ENCODE results near the gene MISP3.

MISP3 gene

DNA sequence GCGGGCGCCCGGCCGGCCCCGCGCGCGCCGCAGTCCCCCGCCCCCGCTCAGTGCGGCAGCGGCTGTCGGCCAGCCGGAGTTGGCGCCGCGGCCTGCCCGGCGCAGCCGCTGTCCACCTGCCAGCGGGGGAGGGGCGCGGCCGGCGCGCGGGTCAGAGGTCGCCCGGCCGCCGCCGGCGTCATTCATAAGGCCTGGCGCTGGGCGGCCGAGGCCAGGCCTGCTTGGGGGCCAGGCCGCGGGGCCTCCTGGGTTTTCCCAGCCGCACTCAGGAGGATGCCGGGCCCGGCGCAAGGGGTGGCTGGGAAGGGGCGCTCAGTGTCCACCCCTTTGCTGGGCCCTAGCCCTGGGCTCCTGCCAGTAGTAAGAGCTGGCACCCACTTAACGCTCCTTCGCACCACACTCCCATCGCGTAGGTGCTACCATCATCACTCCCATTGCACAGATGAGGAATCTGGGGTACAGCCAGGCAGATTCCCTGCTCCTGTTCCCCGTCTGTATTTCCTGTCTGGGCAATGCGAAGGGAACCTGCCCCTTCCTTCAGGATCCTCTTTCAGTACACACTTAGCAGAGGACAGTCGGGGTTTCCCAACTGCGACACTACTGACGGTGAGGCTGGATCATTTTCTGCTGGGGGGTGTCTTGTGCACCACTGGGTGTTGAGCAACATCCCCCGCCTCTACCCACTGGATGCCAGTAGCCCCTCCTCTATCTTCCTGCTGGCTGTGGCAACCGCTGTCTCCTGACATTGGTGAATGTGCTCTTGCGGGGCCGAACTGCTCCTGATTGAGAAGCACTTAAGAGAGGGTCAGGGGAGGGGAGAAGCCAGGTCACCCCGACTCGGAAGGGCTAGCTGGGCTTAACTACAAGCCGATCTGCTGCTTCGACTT, 45.8 kb downstream of the MISP3 start:
- H3K9me3 ChIP-seq (ENCODE audit: control extremely low read depth in 1 of 5, control insufficient read depth in 4 of 5, insufficient read depth in 2 of 5, low read depth in 1 of 5, low read length in 4 of 5) = no peaks in the 10 kb centered on the region
- ChIA-PET POLR2A (interaction anchor here (0.6 to 1.0 kb wide), 3 partner anchors 27 to 899 kb away, joined by 3 to 4 read pairs (median 4); partner anchors contain the start of gene DNAJB1), CTCF (interaction anchor here (1.2 to 1.7 kb wide), 2 partner anchors 18 to 45 kb away, joined by 5 to 7 read pairs; partner anchors contain the start of genes ASF1B and MISP3)
- H3K4me3 ChIP-seq (ENCODE audit: control insufficient read depth in 1 of 7, extremely low read depth in 1 of 7, insufficient read depth in 4 of 7, low read depth in 2 of 7, low read length in 6 of 7) = peak overlapping the region; percentile 35 to 81 (median 66)
- peak overlapping the region; percentile 54 to 88 for H3K27ac ChIP-seq (ENCODE audit: insufficient read depth in 1 of 2, low read depth in 1 of 2, low read length in 2 of 2, poor library complexity in 1 of 2, severe bottlenecking in 2 of 2)
- peaks cover 0 to 28% (median 3%) of the 10 kb centered on the region in 4 experiments for H3K36me3 ChIP-seq (ENCODE audit: control insufficient read depth in 4 of 4, insufficient read depth in 4 of 4, low read length in 3 of 4)
- H3K4me1 ChIP-seq (ENCODE audit: control extremely low read depth in 1 of 4, control insufficient read depth in 4 of 4, insufficient read depth in 4 of 4, low read length in 3 of 4) = peaks cover 7 to 54% (median 31%) of the 10 kb centered on the region in 4 experiments
- 0% methylated on average over 54 of the region's 61 CpGs for WGBS (ENCODE audit: insufficient coverage)
- DNase-seq = peak; percentile 62 to 90 (median 88)
- no peaks in the 10 kb centered on the region for H3K27me3 ChIP-seq (replicated peaks in 2 of 5; ENCODE audit: control insufficient read depth in 4 of 5, insufficient read depth in 5 of 5, low read length in 4 of 5)

DNA sequence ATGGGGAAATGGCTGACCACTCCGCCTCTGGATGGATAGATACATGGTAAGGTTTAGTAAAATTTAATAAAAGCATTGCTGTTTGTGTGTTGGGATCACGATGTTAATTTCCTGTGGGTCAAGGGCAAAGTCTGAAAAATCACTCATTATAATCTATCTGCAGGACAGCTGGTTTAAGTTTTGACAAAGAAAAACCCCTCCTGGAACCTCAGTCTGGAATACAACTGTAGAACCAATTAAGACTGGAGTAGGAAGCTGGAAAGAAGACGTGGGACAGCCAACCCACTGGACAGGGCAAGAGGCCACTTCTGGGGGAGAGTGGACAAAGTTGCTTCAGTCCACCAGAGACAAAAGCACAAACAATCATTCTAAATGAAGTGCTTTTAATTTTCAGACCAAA, 46.6 kb downstream of the MISP3 start:
- H3K4me1 ChIP-seq (ENCODE audit: control extremely low read depth in 1 of 4, control insufficient read depth in 4 of 4, insufficient read depth in 4 of 4, low read length in 3 of 4) = peaks cover 7 to 50% (median 31%) of the 10 kb centered on the region in 4 experiments
- WGBS (ENCODE audit: insufficient coverage) = 86% methylated on average over 1 of the region's 3 CpGs
- H3K4me3 ChIP-seq (ENCODE audit: control insufficient read depth in 1 of 7, extremely low read depth in 1 of 7, insufficient read depth in 4 of 7, low read depth in 2 of 7, low read length in 6 of 7) = peak overlapping the region in 6 of 7 experiments; percentile 56 to 81 (median 69)
- H3K27ac ChIP-seq (ENCODE audit: insufficient read depth in 1 of 2, low read depth in 1 of 2, low read length in 2 of 2, poor library complexity in 1 of 2, severe bottlenecking in 2 of 2) = peak overlapping the region; percentile 7 to 88
- no peaks in the 10 kb centered on the region for H3K27me3 ChIP-seq (replicated peaks in 2 of 5; ENCODE audit: control insufficient read depth in 4 of 5, insufficient read depth in 5 of 5, low read length in 4 of 5)
- ChIA-PET POLR2A (no interaction called here), CTCF (interaction anchor here (1.7 kb wide), 1 partner anchor 17 kb away, joined by 7 read pairs; the partner anchor contains the start of gene ASF1B)
- peaks cover 0 to 28% (median 3%) of the 10 kb centered on the region in 4 experiments for H3K36me3 ChIP-seq (ENCODE audit: control insufficient read depth in 4 of 4, insufficient read depth in 4 of 4, low read length in 3 of 4)
- no peak for DNase-seq
- H3K9me3 ChIP-seq (ENCODE audit: control extremely low read depth in 1 of 5, control insufficient read depth in 4 of 5, insufficient read depth in 2 of 5, low read depth in 1 of 5, low read length in 4 of 5) = no peaks in the 10 kb centered on the region

DNA sequence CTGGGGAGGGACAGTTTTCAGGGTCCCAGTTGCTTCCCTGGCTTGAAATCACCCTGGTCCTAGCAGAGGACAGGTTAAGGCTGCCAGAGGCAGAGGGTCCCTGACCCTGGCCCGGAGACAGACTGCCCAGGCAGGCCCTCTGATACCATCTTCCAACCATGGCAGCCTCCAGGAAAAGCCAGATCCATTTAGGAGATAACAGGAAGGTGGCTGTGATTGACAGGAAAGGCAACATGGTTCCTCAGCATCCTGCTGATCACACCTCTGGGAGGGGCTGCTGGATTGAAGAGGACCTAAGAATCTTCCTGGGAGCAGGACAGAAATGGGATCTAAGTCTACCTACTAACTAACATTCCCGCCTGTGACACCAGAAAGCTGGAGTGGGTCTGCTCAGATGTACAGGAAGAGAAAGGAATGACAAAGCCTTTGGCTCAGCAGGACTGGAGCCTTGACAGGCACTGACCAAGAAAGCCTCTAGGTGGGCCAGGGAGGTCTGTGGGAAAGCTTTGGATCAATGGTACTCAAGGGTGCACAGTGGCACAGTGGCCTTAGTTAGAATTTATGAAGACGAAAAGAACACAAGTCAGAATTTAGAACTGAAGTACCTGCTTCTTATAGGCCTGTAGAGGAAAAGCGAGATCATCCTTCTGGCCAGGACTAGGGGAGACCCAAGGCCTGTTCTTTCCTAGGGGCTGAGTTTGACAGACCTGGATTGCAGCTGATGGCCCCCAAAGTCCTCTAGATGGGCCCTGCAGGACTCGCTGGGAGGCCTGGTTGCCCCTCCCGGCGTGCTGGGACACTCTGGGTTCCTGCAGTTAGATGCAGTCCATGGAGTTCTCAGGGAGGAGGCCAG, 47.3 kb downstream of the MISP3 start:
- H3K4me1 ChIP-seq (ENCODE audit: control extremely low read depth in 1 of 4, control insufficient read depth in 4 of 4, insufficient read depth in 4 of 4, low read length in 3 of 4) = peaks cover 7 to 44% (median 29%) of the 10 kb centered on the region in 4 experiments
- POLR2A ChIA-PET = no interaction called here
- H3K9me3 ChIP-seq (ENCODE audit: control extremely low read depth in 1 of 5, control insufficient read depth in 4 of 5, insufficient read depth in 2 of 5, low read depth in 1 of 5, low read length in 4 of 5) = no peaks in the 10 kb centered on the region
- H3K27ac ChIP-seq (ENCODE audit: insufficient read depth in 1 of 2, low read depth in 1 of 2, low read length in 2 of 2, poor library complexity in 1 of 2, severe bottlenecking in 2 of 2) = peak overlapping the region in 1 of 2 experiments; percentile 7
- no peak for DNase-seq
- H3K27me3 ChIP-seq (replicated peaks in 2 of 5; ENCODE audit: control insufficient read depth in 4 of 5, insufficient read depth in 5 of 5, low read length in 4 of 5) = no peaks in the 10 kb centered on the region
- H3K4me3 ChIP-seq (ENCODE audit: control insufficient read depth in 1 of 7, extremely low read depth in 1 of 7, insufficient read depth in 4 of 7, low read depth in 2 of 7, low read length in 6 of 7) = no peak overlapping the region
- CTCF ChIA-PET = interaction anchor here (1.3 to 1.7 kb wide), 3 partner anchors 17 to 60 kb away, joined by 3 to 7 read pairs (median 3); partner anchors contain the start of gene ASF1B
- 98% methylated on average over 7 of the region's 7 CpGs for WGBS (ENCODE audit: insufficient coverage)
- H3K36me3 ChIP-seq (ENCODE audit: control insufficient read depth in 4 of 4, insufficient read depth in 4 of 4, low read length in 3 of 4) = peaks cover 0 to 36% (median 3%) of the 10 kb centered on the region in 4 experiments

DNA sequence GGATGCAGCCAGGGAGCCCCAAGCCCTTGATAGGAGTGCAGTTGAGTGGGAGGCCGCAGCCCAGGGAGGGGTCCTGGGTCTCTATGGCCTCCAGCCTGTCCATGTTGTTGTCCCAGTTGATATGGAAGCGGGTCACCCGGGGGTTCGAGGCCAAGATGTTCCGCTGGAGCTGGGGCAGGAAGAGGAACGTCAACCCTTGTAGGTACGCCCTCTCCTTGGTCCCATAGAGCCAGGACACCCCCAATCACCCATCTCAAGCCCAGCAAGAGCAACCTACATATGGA, 47.9 kb downstream of the MISP3 start:
- CTCF ChIA-PET = interaction anchor here (1.3 to 1.6 kb wide), 2 partner anchors 47 to 60 kb away, joined by 3 read pairs; no protein-coding TSS in a partner anchor
- H3K27me3 ChIP-seq (replicated peaks in 2 of 5; ENCODE audit: control insufficient read depth in 4 of 5, insufficient read depth in 5 of 5, low read length in 4 of 5) = no peaks in the 10 kb centered on the region
- no peak for DNase-seq
- H3K4me1 ChIP-seq (ENCODE audit: control extremely low read depth in 1 of 4, control insufficient read depth in 4 of 4, insufficient read depth in 4 of 4, low read length in 3 of 4) = peaks cover 5 to 38% (median 29%) of the 10 kb centered on the region in 4 experiments
- POLR2A ChIA-PET = no interaction called here
- peaks cover 0 to 40% (median 3%) of the 10 kb centered on the region in 4 experiments for H3K36me3 ChIP-seq (ENCODE audit: control insufficient read depth in 4 of 4, insufficient read depth in 4 of 4, low read length in 3 of 4)
- H3K9me3 ChIP-seq (ENCODE audit: control extremely low read depth in 1 of 5, control insufficient read depth in 4 of 5, insufficient read depth in 2 of 5, low read depth in 1 of 5, low read length in 4 of 5) = no peaks in the 10 kb centered on the region
- H3K27ac ChIP-seq (ENCODE audit: insufficient read depth in 1 of 2, low read depth in 1 of 2, low read length in 2 of 2, poor library complexity in 1 of 2, severe bottlenecking in 2 of 2) = no peak overlapping the region
- 98% methylated on average over 6 of the region's 7 CpGs for WGBS (ENCODE audit: insufficient coverage)
- no peak overlapping the region for H3K4me3 ChIP-seq (ENCODE audit: control insufficient read depth in 1 of 7, extremely low read depth in 1 of 7, insufficient read depth in 4 of 7, low read depth in 2 of 7, low read length in 6 of 7)

DNA sequence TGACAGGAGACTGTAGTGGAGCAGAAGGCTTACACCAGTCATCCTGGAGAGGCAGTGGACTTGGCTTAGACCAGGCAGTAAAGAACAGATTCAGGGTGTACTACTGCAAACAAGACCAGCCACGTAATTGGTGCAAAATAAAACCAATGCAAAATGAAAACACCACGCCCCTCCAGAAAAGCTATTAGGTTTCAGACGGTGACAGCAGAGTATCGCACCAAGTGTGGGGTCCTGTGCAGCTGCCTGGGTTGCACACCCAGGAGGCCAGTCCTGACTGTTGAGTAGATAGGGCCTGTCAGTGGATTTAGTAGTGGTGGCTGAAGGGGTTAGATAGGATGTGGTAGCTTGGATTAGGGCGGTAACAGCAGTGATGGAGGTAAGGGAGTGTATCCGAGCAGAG, 50.3 kb downstream of the MISP3 start:
- no peak for DNase-seq
- no peak overlapping the region for H3K4me3 ChIP-seq (ENCODE audit: control insufficient read depth in 1 of 7, extremely low read depth in 1 of 7, insufficient read depth in 4 of 7, low read depth in 2 of 7, low read length in 6 of 7)
- WGBS (ENCODE audit: insufficient coverage) = 96% methylated on average over 4 of the region's 6 CpGs
- ChIA-PET CTCF (interaction anchor here (1.7 kb wide), 1 partner anchor 14 kb away, joined by 5 read pairs; the partner anchor contains the start of gene ASF1B), POLR2A (no interaction called here)
- H3K4me1 ChIP-seq (ENCODE audit: control extremely low read depth in 1 of 4, control insufficient read depth in 4 of 4, insufficient read depth in 4 of 4, low read length in 3 of 4) = peaks cover 4 to 19% (median 15%) of the 10 kb centered on the region in 4 experiments
- H3K27ac ChIP-seq (ENCODE audit: insufficient read depth in 1 of 2, low read depth in 1 of 2, low read length in 2 of 2, poor library complexity in 1 of 2, severe bottlenecking in 2 of 2) = no peak overlapping the region
- H3K27me3 ChIP-seq (replicated peaks in 2 of 5; ENCODE audit: control insufficient read depth in 4 of 5, insufficient read depth in 5 of 5, low read length in 4 of 5) = no peaks in the 10 kb centered on the region
- peaks cover 0 to 54% (median 6%) of the 10 kb centered on the region in 4 experiments for H3K36me3 ChIP-seq (ENCODE audit: control insufficient read depth in 4 of 4, insufficient read depth in 4 of 4, low read length in 3 of 4)
- H3K9me3 ChIP-seq (ENCODE audit: control extremely low read depth in 1 of 5, control insufficient read depth in 4 of 5, insufficient read depth in 2 of 5, low read depth in 1 of 5, low read length in 4 of 5) = no peaks in the 10 kb centered on the region

All from common myeloid progenitor, CD34-positive (primary cell).